ENCODE data around the gene GON4L. TPM values are rescaled to one million over a fixed set of nuclear protein-coding genes. Genes with fewer than 3 reads are reported as not detected.

The GON4L gene, protein sequence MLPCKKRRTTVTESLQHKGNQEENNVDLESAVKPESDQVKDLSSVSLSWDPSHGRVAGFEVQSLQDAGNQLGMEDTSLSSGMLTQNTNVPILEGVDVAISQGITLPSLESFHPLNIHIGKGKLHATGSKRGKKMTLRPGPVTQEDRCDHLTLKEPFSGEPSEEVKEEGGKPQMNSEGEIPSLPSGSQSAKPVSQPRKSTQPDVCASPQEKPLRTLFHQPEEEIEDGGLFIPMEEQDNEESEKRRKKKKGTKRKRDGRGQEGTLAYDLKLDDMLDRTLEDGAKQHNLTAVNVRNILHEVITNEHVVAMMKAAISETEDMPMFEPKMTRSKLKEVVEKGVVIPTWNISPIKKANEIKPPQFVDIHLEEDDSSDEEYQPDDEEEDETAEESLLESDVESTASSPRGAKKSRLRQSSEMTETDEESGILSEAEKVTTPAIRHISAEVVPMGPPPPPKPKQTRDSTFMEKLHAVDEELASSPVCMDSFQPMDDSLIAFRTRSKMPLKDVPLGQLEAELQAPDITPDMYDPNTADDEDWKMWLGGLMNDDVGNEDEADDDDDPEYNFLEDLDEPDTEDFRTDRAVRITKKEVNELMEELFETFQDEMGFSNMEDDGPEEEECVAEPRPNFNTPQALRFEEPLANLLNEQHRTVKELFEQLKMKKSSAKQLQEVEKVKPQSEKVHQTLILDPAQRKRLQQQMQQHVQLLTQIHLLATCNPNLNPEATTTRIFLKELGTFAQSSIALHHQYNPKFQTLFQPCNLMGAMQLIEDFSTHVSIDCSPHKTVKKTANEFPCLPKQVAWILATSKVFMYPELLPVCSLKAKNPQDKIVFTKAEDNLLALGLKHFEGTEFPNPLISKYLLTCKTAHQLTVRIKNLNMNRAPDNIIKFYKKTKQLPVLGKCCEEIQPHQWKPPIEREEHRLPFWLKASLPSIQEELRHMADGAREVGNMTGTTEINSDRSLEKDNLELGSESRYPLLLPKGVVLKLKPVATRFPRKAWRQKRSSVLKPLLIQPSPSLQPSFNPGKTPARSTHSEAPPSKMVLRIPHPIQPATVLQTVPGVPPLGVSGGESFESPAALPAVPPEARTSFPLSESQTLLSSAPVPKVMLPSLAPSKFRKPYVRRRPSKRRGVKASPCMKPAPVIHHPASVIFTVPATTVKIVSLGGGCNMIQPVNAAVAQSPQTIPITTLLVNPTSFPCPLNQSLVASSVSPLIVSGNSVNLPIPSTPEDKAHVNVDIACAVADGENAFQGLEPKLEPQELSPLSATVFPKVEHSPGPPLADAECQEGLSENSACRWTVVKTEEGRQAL (N-terminal part only)
- 13.6 and 16.8 TPM in 2 replicates for total RNA-seq

DNA sequence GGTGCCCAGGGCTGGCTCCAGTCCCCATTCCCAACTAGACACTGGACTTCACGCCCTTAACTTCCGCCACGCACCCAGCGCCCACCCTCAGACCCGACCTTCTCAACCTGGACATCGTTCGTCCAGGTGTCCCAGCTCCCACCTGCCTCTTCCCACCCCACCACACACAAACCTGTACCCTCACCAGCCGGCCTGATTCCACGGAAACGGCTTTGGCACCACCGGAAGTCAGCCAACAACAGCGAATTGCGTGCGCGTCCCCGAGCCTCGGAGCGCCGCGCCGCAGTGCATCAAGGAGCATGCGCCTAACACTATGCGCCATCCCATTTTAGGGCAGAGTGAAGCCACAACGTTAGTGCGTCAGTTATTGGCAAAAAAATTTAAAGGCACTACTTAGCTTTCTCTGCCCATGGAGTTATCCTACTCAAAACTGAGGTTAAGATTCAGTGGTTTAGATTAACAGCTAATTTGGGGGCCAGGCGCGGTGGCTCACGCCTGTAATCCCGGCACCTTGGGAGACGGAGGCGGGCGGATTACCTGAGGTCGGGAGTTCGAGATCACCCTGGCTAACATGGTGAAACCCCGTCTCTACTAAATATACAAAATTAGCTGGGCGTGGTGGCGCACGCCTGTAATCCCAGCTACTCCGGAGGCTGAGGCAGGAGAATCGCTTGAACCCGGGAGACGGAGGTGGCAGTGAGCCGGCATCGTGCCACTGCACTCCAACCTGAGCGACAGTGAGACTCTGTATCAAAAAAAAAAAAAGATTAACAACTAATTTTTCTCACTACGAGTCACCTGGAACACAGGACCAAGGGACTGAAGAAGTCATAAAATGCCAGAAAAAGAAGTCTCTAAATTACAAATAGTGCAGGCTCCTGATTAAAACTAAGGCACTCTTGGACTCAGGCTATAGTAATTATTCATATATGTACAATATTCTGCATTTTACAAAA lies at the start of gene GON4L:
Gene GON4L, minus strand, starts transcription at position 240 of the 956 bp plus-strand sequence. CDS start 3,434 bp downstream, outside the sequence.

GRCh38 chr1:155859234-155859829 lies 2.3 kb upstream of the GON4L start, which contains the start of gene SYT11:
SYT11 (plus strand) TSS chr1:155859567; CDS start chr1:155859762, 195 bp downstream.

Other genes with a start within 250 kb of the GON4L start
- gene MSTO1, start 247.0 kb downstream of the GON4L start, total RNA-seq, result 13.4 and 19.5 TPM in 2 replicates
- 21.2 and 24.7 TPM in 2 replicates for gene YY1AP1, start 168.4 kb downstream of the GON4L start, total RNA-seq
- gene DAP3, start 168.1 kb downstream of the GON4L start, total RNA-seq, result 80.0 and 83.1 TPM in 2 replicates
- 20.8 and 21.9 TPM in 2 replicates for gene SYT11, start 2.4 kb upstream of the GON4L start, total RNA-seq
- gene RIT1, start 54.1 kb upstream of the GON4L start, total RNA-seq, result 7.9 and 12.2 TPM in 2 replicates
- 16.5 and 22.6 TPM in 2 replicates for gene KHDC4, start 77.2 kb upstream of the GON4L start, total RNA-seq
- not detected in 2 replicates for gene RXFP4, start 84.4 kb upstream of the GON4L start, total RNA-seq
- gene ARHGEF2, start 121.3 kb upstream of the GON4L start, total RNA-seq, result 130 and 152 TPM in 2 replicates
- 431 and 503 TPM in 2 replicates for gene SSR2, start 163.7 kb upstream of the GON4L start, total RNA-seq
- gene UBQLN4, start 196.6 kb upstream of the GON4L start, total RNA-seq, result 17.3 and 17.4 TPM in 2 replicates
- gene LAMTOR2, start 197.6 kb upstream of the GON4L start, total RNA-seq, result 80.4 and 88.7 TPM in 2 replicates
- 0.15 TPM in 1 of 2 replicates, not detected in the other for gene RAB25, start 203.9 kb upstream of the GON4L start, total RNA-seq
- 5.1 and 6.2 TPM in 2 replicates for gene MEX3A, start 225.3 kb upstream of the GON4L start, total RNA-seq

Measured in bronchus fibroblast of lung (primary cell).